Colon (tissue), 2 donors: ENCODE measurements around the gene SPAG5.

Source experiments
- FAIRE-seq: peaks from 2 replicates; lab custom pipeline; 2012; peaks lifted over from hg19 to GRCh38; lab: Jason Lieb, UNC
- donor health status: control.
- donor health status: control.

Gene SPAG5

DNA sequence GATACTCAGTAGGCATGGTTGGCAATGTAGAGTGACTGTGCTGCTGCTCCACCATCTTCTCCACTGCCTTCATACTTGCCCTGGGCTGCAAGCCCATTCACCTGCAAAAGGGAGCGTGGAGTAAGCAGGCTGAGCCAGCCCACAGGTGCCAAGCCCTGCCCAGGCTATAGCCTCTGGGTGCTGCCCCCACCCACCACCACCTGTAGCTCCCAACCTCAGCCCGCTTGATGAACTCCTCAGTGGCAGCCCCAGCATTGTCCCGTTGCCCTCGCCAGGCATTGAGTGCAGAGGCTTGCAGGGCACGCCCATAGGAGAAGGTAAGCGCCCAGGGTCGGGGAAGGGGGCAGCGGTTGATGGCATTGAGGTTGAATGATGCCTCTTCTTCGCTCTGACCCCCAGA is 25.3 kb downstream of the SPAG5 start:
- no peak for FAIRE-seq

GRCh38 chr17:28573040-28573380 is 25.8 kb downstream of the SPAG5 start:
- no peak for FAIRE-seq

DNA sequence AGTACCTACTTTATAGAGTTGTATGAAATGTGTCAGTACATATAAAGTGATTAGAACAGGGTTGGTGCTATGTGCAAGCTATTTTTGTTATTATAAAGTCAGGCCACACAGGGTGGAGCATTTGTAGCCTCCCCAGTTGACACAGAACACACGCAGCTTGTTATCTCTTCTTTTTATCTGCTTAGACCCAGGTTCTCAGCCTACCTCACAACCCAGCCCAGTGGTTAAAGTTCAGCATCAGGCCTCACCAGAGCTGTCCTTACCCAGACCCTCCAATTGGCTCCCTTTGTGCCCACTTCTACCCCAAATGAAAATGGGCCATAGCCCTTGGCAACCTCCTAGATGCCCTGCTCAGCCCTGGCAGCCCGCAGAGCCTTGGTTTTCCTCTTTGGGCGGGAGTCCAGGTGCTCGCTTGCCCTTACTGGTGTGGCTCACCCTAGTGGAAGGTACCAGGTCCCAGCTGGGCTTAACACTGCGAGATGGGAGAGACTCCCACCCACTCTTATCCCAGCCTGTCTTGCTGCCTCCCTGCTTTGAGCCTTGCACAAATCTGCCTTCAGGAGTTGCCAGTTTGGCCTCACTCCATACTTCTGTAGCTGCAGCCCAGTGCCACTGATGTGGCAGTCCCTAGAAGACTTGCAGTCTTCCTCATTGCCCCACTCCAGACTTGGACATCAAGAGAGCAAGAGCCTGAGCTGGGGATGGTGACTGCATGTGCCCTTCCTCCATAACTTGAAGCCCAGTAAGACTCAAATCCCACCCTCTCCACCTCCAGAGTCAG is 26.4 kb downstream of the SPAG5 start:
- FAIRE-seq = no peak

- no peak for FAIRE-seq
These were observed 27.3 kb downstream of the SPAG5 start, which contains the start of gene PIGS for GRCh38 chr17:28571361-28572122. Gene PIGS, minus strand, starts transcription at chr17:28571524. Its CDS starts 28 bp downstream, at chr17:28571496.

DNA sequence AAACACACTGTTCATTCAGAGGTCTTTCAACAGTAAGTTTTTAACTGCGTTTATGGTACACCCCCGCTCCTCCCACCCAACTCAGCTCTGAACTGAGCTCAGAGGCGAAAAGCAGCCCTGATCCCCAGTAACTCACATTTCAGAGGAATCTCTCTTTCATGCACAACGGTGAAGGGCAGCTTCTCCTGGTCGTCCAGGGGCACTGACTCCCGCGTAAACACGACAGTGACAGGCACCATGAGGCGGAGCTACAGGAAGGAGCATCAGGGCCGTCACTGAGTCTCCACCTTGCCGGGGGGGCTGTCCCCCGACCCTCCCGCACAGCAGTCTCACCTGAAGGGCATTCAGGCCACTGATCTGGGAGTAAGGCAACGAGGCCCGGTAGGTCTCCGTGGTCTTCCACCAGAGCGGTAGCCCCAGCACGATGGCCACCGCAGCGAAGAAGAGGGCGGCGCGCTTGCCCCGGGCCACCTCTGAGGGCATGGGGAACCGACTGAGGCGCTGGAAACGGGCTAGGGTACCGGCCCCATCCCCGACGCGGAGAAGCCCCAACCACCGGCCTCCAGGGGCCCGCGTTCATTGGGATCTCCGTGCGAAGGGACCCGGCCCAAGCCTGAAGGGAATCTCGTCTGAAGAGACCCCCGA is 28.0 kb downstream of the SPAG5 start:
- no peak for FAIRE-seq

GRCh38 chr17:28569446-28569845 is 29.4 kb downstream of the SPAG5 start:
- no peak for FAIRE-seq

DNA sequence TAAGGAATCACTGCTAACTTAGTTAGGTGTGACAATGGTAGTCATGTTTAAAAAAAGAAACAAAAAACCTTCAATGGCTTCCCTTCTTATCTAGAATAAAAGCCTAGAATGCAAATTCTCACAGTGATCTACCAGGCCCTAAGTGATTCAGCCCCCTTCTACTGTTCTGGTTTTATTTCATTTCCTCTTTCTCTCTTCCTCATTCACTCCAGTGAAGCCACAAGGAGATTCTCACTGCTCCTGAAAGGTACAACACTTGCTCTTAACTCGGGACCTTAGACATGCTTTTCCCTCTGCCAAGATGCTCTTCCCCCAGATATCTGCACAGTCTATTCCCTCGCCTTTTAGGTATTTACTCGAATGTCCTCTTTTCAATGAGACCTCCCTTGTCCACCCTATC is 31.2 kb downstream of the SPAG5 start:
- no peak for FAIRE-seq

DNA sequence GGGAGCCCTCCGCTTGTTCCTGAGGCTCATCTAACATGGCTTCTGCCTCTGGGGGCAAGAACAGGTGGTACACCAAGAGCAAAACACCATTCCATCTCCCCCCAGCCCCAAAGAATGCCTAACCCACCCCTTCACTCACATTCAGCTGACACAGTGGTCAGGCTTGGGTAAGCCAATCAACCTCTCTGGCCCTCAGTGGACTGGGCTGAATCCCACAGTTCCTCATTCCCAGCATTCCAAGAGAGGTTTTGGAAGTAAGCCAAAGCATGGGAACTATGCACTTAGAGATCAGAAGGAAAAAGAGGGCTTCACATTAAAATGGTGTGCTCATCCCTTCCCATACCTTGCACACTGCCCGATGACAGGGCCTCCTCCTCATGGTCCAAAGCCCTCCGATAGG is 35.4 kb downstream of the SPAG5 start:
- FAIRE-seq = no peak

DNA sequence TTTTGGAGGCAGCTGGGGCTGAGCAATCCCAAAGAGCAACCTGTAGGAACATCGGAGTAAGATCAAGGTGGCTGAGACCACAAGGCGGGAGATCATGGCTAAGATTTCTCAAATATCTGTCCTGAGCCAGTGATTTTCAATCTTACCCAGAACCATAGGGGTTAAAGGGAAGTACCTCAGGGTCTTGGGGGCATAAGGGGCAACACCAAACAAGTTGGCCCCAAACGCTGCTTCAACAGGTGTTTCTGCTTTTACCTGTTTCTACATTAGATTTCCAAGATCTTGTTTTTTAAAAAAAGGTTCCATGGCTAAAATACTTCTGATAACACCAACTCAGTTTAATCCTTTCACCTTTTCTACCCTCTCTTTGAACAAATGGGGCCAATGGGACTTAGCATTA is 43.8 kb downstream of the SPAG5 start:
- FAIRE-seq = no peak

GRCh38 chr17:28554565-28554964 is 44.3 kb downstream of the SPAG5 start:
- no peak for FAIRE-seq

DNA sequence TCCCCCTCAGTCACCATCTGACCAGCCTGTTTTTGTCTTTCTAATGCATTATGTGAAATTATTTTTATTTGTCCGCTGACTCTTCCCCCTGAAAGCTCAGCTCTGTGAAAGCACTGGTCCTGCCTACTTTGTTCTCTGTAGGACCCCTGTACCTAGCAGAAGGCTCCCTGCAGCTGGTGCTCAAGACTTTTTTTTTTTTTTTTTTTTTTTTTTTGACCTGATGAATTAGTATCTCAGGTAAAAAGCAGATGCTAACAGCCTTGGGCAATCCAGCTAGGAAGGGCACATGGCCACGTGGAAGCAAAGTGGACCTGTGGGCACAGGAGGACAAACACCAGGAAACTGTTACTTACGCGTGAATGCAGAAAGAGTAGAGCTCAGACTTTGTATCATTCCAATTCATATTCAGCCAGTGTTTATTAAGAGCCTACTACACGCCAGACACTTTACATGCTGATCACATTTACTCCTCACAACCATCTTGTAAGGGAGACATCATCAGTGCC is 45.8 kb downstream of the SPAG5 start:
- no peak for FAIRE-seq

GRCh38 chr17:28552176-28552999 is 46.4 kb downstream of the SPAG5 start, which contains the start of gene UNC119:
Gene UNC119, minus strand, starts transcription at chr17:28552624. Its CDS starts 67 bp downstream, at chr17:28552557.
- no peak for FAIRE-seq

DNA sequence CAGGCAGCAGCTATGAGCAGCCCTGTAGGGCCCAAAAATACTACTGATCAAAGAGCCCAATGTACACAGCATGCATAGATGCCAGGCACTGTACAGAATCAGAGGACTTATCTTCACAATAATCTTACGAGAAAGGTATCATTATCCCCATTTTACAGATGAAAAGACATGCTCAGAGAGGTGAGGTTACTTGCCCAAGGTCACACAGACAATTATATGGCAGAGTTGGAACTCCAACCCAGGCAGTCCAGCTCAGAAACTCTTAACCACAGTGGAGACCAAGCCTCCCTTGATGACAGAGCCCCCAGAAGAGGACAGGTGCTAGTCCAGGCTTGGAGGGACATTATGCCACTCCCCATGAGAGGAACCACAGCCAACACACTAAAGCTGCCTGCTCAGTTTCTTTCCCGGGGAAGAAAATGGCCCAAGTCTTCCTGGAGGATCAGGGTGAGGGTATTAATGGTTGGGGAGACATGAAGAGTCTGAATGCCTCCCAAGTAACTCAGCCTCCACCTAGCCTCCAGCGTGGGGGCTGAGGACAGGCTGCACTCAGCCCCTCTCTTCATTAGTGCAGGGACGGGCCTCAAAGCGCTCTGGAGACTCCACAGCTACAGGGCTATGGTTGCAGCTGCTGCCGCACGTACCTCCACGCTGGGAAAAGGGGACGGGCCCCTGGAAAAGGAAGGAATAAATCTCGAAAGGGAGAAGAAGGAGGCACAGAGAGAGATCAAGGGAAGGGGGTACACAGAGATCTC is 47.2 kb downstream of the SPAG5 start:
- FAIRE-seq = no peak

GRCh38 chr17:28550858-28551257 is 48.0 kb downstream of the SPAG5 start:
- FAIRE-seq = no peak

GRCh38 chr17:28549236-28550132 is 49.3 kb downstream of the SPAG5 start:
- no peak for FAIRE-seq

GRCh38 chr17:28548417-28549130 is 50.3 kb downstream of the SPAG5 start:
- no peak for FAIRE-seq

DNA sequence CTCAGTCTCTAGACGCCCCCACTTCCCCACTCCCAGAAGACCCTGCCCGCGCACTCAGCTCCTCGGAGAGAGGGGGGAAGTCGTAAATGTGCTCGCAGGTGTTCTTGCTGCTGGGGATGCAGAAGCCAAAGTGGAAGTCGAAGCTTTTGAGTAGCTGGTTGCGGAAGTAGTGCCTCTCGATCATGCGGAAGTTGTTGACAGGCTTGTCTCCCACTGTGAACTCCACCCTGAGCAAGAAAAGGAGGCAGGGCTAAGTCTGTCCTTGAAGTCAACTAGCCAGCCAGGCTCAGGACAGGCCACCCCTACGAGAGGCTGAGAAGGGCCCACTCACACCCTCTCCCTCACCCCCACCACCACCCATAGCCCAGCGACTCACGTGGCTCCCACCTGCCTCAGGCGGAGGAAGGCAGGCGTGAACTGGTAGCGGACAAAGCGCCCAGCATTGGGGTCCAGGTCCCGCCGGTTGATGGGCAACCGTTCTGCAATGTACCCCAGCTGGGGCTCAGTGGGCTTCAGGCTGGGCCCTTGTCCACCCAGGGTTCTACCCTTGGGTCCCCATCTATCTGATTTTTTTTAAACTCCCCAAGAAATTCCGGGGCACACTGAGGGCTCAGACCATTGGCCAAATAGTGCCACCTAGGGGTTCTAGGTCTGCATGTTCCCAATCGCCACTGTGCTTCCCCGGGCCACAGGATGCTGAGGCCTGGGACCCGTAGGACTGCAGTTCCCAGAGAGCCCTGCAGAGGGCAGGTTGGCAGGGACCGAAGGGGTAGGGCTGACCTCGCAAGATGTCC is 51.0 kb downstream of the SPAG5 start:
- no peak for FAIRE-seq

GRCh38 chr17:28547096-28547622 is 51.7 kb downstream of the SPAG5 start:
- no peak for FAIRE-seq
